H1 (cell line): ENCODE results near the gene KARS1. TPM values are rescaled to one million over a fixed set of nuclear protein-coding genes. Genes with fewer than 3 reads are reported as not detected.

Experiments used
- CEBPB ChIP-seq: IDR thresholded peaks from 2 replicates; pipeline ENCODE4 v1.6.1; 2012; ENCODE audit warnings: low read depth, low read length
- KDM4A ChIP-seq: IDR thresholded peaks from one replicate; pipeline ENCODE4 v1.7.1; 2012; ENCODE audit warnings: low read depth, mild to moderate bottlenecking, moderate library complexity, low read length, inconsistent platforms; ENCODE audit not compliant: severe bottlenecking
- MAFK ChIP-seq: IDR thresholded peaks from 2 replicates; pipeline ENCODE4 v1.6.1; 2012; ENCODE audit warnings: low read depth, mild to moderate bottlenecking, improper control_type of control experiment, low read length
- polyA plus RNA-seq, 7 experiments: library from polyadenylated mRNA; depleted of rRNA in 3 of 7; stranded (reverse) in 5 of 7; unstranded in 2 of 7; fragments of >200 nt in 5 of 7; fragments of 200-250 nt in 2 of 7; gene quantifications; 1 replicate in 5 of 7; 2 replicates in 1 of 7; 4 replicates in 1 of 7; pipeline versions ENCODE4 v1.2.1 to v1.2.3, GENCODE V29; 2011 to 2013; ENCODE audit warnings: missing spikeins in 2 of 7, mixed read lengths in 2 of 7
- total RNA-seq: library from RNA; stranded (reverse); fragmentation: NEBNext Ultra II Directional; extraction: Animal tissue kit (Norgen Biotek cat#: 25700); gene quantifications from 2 replicates; pipeline ENCODE4 v1.2.1, GENCODE V29; 2021

The KARS1 gene
- total and polyA plus RNA-seq, 2 of the 8 experiments (the other 6 are each of a cell fraction or from before 2014, with no cell fraction given): 97.5 to 221 TPM

GRCh38 chr16:75658175-75658574 is 10.7 kb upstream of the KARS1 start (continued):
- TF ChIP-seq KDM4A (no peak), CEBPB (no peak), MAFK (no peak)
